ENCODE measurements around the gene SIGLEC8.

Gene SIGLEC8

GRCh38 chr19:51402117-51402516, 56.1 kb downstream of the SIGLEC8 start:
- DNase-seq (ENCODE audit: low read depth, low spot score) = no peak
